ENCODE results near the gene MAP4K2.

DNA sequence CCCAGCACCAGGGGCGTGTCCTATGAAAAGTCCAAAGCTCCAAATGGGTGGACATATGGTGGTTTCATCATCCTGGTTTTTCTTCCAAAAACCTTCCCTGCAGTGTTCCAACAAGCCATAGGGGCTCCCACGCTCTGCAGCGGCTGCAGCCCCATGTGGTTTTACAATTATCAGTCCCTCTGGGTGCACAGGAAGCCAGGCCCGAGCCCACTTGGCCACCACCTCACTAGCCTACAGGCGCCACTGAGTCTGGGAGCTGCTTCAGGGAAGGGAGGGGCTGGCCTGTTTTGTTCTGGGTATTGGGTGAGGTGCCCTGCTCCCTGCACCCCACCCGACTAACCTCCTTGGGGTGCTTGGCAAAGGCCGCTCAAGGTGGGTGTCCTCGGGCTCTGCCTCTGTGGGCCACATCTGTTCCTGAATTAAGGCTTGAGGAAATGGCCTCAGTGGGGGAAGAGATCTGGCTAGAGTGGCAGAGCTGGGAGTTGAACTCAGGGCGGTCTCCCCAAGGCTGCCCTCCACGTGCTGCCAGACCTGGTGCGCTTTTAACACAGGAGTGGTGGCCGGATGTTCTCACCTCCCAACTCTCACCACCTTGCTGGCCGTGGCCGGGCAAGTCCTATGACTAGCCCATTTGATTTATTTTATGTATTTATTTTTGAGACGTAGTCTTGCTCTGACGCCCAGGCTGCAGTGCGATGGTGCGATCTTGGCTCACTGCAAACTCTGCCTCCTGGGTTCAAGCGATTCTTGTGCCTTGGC lies 46.8 kb upstream of the MAP4K2 start:
- TF ChIP-seq, protein P1, sequence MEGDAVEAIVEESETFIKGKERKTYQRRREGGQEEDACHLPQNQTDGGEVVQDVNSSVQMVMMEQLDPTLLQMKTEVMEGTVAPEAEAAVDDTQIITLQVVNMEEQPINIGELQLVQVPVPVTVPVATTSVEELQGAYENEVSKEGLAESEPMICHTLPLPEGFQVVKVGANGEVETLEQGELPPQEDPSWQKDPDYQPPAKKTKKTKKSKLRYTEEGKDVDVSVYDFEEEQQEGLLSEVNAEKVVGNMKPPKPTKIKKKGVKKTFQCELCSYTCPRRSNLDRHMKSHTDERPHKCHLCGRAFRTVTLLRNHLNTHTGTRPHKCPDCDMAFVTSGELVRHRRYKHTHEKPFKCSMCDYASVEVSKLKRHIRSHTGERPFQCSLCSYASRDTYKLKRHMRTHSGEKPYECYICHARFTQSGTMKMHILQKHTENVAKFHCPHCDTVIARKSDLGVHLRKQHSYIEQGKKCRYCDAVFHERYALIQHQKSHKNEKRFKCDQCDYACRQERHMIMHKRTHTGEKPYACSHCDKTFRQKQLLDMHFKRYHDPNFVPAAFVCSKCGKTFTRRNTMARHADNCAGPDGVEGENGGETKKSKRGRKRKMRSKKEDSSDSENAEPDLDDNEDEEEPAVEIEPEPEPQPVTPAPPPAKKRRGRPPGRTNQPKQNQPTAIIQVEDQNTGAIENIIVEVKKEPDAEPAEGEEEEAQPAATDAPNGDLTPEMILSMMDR (conservative IDR thresholded peaks at IDR 0.05): no peak
- TF ChIP-seq ZFX (IDR thresholded peaks at IDR 0.05): no peak

All from C4-2B (cell line).